ENCODE measurements around the gene ZBTB21.

The ZBTB21 gene

DNA sequence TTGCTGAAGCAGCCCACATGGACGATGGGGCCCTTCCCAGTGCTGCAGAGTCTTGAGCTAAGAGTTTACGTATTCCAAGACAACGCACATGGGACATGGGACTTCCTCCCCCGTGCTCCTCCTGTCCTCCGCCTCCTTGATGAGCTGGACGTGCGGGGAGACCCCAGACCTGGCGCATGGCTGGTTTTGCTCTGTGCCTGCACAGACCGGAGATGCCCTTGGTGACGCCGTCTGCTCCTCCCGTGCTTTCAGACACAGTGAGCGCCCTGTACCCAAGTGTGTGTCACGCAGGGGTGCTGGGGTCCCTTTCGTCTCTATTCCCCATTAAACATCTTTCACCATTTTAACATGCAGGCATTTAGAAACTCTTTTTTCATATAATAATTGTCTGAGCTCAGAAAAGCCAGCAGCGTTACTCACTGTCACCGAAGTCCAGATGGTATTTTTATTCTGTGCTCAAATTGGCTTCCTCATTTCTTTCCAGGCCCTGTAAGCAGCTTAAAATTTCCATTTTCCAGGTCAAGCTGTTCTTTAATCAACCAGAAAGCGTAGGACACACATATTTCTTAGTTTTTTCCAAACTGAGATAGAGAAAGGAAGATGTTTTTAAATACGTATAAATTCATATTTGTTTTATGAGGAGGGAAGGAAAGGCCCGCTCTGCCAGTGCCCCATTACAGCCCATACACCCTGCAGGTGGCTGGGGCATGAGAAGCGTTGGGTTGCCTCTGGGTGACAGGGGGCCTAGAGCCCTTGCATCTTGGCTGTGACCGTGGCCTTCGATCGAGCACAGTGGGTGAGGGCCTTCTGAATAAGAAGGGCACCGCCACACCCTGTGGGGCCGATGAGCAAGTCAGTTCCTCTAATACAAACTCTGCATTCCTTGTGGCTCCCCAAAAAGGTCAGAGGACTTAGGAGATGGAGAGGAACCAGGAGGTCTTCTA is 17.9 kb upstream of the ZBTB21 start:
- H3K27me3 ChIP-seq (replicated peaks; ENCODE audit: insufficient read depth, low read length) = no peaks in the 10 kb centered on the region
- no peak overlapping the region for H3K27ac ChIP-seq (ENCODE audit: low read length)
- no peak overlapping the region for H3K4me3 ChIP-seq (ENCODE audit: low read length)
- TF ChIP-seq, protein P1, sequence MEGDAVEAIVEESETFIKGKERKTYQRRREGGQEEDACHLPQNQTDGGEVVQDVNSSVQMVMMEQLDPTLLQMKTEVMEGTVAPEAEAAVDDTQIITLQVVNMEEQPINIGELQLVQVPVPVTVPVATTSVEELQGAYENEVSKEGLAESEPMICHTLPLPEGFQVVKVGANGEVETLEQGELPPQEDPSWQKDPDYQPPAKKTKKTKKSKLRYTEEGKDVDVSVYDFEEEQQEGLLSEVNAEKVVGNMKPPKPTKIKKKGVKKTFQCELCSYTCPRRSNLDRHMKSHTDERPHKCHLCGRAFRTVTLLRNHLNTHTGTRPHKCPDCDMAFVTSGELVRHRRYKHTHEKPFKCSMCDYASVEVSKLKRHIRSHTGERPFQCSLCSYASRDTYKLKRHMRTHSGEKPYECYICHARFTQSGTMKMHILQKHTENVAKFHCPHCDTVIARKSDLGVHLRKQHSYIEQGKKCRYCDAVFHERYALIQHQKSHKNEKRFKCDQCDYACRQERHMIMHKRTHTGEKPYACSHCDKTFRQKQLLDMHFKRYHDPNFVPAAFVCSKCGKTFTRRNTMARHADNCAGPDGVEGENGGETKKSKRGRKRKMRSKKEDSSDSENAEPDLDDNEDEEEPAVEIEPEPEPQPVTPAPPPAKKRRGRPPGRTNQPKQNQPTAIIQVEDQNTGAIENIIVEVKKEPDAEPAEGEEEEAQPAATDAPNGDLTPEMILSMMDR (IDR thresholded peaks at IDR 0.05; ENCODE audit: low read length) = no peak
- TF ChIP-seq EZH2phosphoT487 (IDR thresholded peaks at IDR 0.05; ENCODE audit: low read length) = no peak
- no peak for TF ChIP-seq EZH2 (optimal IDR thresholded peaks at IDR 0.05; ENCODE audit: low read depth, low read length)
- H3K9me2 ChIP-seq (replicated peaks; ENCODE audit: insufficient read depth, low read length) = no peaks in the 10 kb centered on the region
- peaks cover 31% of the 10 kb centered on the region for H3F3A ChIP-seq (ENCODE audit: insufficient read depth, low read length)
- H3K79me2 ChIP-seq (ENCODE audit: low read length) = peaks cover 10% of the 10 kb centered on the region
- no peaks in the 10 kb centered on the region for H3K9me3 ChIP-seq (replicated peaks; ENCODE audit: insufficient read depth, low read length)
- H4K20me1 ChIP-seq (ENCODE audit: insufficient read depth, low read length) = no peaks in the 10 kb centered on the region
- H3K36me3 ChIP-seq (replicated peaks; ENCODE audit: insufficient read depth, low read length) = no peaks in the 10 kb centered on the region
- DNase-seq = no peak
- H3K9ac ChIP-seq (ENCODE audit: low read length) = no peak overlapping the region
- peaks cover 35% of the 10 kb centered on the region for H3K4me1 ChIP-seq (ENCODE audit: low read length)
- no peak overlapping the region for H3K4me2 ChIP-seq (ENCODE audit: low read depth, low read length)
- H2AFZ ChIP-seq (ENCODE audit: low read length) = no peak overlapping the region

- no peak for TF ChIP-seq EZH2 (optimal IDR thresholded peaks at IDR 0.05; ENCODE audit: low read depth, low read length)
- TF ChIP-seq, protein P1 (IDR thresholded peaks at IDR 0.05; ENCODE audit: low read length) = no peak
- TF ChIP-seq EZH2phosphoT487 (IDR thresholded peaks at IDR 0.05; ENCODE audit: low read length) = no peak
- Histone ChIP-seq H3K4me3 (ENCODE audit: low read length) (no peak overlapping the region), H3K27ac (ENCODE audit: low read length) (no peak overlapping the region), H3K4me1 (ENCODE audit: low read length) (peaks cover 26% of the 10 kb centered on the region), H3K79me2 (ENCODE audit: low read length) (peaks cover 4% of the 10 kb centered on the region; the same call in 1 of the 2 replicates), H3K9ac (ENCODE audit: low read length) (no peak overlapping the region), H4K20me1 (ENCODE audit: insufficient read depth, low read length) (no peaks in the 10 kb centered on the region), H3K36me3 (replicated peaks; ENCODE audit: insufficient read depth, low read length) (no peaks in the 10 kb centered on the region), H3K9me3 (replicated peaks; ENCODE audit: insufficient read depth, low read length) (no peaks in the 10 kb centered on the region), H2AFZ (ENCODE audit: low read length) (no peak overlapping the region), H3K27me3 (replicated peaks; ENCODE audit: insufficient read depth, low read length) (no peaks in the 10 kb centered on the region), H3F3A (ENCODE audit: insufficient read depth, low read length) (peaks cover 26% of the 10 kb centered on the region), H3K9me2 (replicated peaks; ENCODE audit: insufficient read depth, low read length) (no peaks in the 10 kb centered on the region), H3K4me2 (ENCODE audit: low read depth, low read length) (no peak overlapping the region)
- no peak for DNase-seq
Measured at GRCh38 chr21:42027085-42027821, 17.1 kb upstream of the ZBTB21 start.

DNA sequence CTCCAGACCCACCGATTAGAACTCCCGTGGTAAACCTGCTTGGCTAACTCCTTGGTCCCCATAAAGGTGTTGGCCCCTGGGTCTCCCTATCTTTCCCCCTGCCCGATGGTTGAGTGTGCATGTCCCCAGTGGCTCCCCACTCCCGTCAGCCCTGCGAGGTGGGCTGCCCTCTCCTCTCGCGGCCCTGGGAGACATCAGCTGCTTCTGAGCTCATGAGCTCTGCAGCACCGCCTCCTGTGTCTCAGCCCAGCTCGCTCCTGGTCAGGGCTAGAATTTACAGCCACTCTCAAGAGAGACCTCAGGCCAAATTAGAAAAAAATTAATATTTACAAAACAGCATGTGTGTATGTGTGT is 15.9 kb upstream of the ZBTB21 start:
- Histone ChIP-seq H3K9me3 (replicated peaks; ENCODE audit: insufficient read depth, low read length) (no peaks in the 10 kb centered on the region), H3K36me3 (replicated peaks; ENCODE audit: insufficient read depth, low read length) (no peaks in the 10 kb centered on the region), H3K4me3 (ENCODE audit: low read length) (no peak overlapping the region), H3K4me2 (ENCODE audit: low read depth, low read length) (no peak overlapping the region), H4K20me1 (ENCODE audit: insufficient read depth, low read length) (no peaks in the 10 kb centered on the region), H3K9ac (ENCODE audit: low read length) (no peak overlapping the region), H3K4me1 (ENCODE audit: low read length) (peaks cover 15% of the 10 kb centered on the region), H2AFZ (ENCODE audit: low read length) (no peak overlapping the region), H3K27me3 (replicated peaks; ENCODE audit: insufficient read depth, low read length) (no peaks in the 10 kb centered on the region), H3F3A (ENCODE audit: insufficient read depth, low read length) (peaks cover 14% of the 10 kb centered on the region), H3K79me2 (ENCODE audit: low read length) (no peaks in the 10 kb centered on the region), H3K9me2 (replicated peaks; ENCODE audit: insufficient read depth, low read length) (no peaks in the 10 kb centered on the region), H3K27ac (ENCODE audit: low read length) (no peak overlapping the region)
- no peak for DNase-seq
- TF ChIP-seq EZH2 (optimal IDR thresholded peaks at IDR 0.05; ENCODE audit: low read depth, low read length) (no peak), EZH2phosphoT487 (IDR thresholded peaks at IDR 0.05; ENCODE audit: low read length) (no peak)
- TF ChIP-seq, protein P1 (IDR thresholded peaks at IDR 0.05; ENCODE audit: low read length) = no peak

Measured in MM.1S (cell line).